Measurements from ENCODE around the gene COA4.

COA4 gene

DNA sequence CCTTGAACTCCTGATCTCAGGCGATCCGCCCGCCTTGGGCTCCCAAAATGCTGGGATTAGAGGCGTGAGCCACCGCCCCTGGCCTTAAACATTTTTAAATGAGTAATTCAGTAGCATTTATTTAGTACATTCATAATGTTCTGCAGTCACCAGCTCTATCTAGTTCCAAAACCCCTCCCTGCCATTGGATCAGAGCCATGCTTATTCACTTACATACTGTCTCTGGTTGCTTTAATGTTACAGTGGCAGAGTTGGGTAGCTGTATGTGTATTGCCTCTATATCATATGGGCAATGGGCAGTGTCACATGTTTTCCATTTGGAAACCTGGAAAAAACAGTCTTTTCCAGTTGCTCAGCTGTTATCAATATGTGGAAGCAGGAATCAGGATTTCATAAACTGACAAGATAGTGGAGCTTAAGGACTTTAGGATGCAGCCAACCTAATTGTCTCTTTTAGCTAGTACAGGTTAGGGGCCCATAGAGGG is 10.5 kb downstream of the COA4 start:
- DNase-seq (ENCODE audit: low read depth) = no peak

DNA sequence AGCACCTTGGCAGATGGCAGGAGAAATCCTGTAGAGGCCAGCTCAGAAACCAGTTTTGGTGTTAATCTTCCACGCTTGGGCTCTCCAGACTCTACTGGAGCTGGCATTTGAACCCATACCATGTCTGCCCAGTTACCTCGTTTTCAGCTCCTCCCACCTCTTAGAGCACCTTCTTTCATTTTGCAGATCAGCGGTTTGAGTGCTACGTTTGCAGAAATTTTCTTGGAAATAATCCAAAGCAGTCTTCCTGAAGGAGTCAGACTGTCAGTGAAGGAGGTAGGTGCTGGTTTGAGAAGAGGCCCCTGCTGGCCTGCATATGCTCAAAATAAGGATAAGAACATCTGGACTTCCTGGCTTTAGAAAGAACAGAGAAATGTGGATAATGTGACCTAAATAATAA is 13.7 kb downstream of the COA4 start:
- DNase-seq (ENCODE audit: low read depth) = no peak

DNA sequence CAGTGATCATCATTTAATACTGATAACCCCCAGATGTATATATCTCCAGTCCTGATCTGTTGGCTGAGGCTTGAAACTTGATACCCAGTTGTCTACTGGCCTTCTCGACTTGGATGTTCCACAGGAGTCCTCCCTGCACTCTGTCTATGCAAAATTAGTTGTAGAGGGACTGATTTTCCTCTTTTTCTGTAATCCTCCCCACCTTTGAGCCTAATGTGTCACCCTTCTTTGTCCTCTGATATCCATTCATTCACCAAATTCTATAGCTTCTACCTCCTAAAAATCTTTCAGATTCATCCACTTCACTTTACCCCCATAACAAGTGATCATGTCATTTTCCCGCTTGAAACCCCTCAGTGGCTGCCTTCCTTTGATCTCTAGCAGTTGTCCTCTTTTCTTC is 16.4 kb downstream of the COA4 start:
- no peak for DNase-seq (ENCODE audit: low read depth)

DNA sequence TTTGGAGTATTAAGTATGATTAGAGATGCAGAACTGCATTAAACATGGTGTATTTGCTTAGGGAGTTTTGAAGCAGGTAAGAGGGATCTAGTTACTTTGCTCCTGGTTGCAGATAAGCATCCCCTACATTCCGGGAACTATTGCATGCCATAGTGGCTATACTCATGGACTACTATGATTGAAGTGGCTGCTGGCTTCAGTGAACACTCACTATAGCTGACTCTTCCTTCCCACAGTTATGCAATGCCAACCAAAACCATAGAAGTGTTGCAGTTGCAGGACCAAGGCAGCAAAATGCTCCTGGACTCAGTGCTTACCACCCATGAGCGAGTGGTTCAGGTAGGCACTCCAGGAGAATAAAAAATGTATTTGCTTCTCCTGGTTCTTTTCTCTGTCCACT is 17.0 kb downstream of the COA4 start:
- no peak for DNase-seq (ENCODE audit: low read depth)

DNA sequence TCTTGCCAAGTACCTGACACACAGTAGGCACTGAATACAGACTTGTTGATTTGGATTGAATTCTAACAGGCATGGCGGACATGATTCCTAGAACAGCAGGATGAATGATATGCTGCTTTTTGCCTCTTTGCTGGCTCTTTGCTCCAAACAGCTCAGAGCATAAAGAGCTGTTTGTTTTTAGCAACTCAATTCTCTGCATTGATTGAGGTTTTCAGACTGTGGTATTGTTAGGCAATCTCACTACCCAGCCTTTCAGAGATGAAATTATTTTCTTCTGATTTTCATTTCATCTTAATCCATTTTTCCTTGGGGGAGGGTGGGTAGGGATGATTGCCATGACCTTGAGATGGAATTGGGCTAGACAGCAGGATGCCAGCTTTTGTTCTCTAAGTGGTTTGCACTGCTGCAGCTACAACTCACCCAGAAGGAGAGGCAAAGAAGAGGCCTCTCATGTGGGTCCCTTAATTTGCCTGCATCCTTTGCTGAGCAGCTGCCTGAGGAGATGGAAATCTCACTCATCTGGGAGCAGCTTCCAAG is 20.5 kb downstream of the COA4 start:
- DNase-seq (ENCODE audit: low read depth) = no peak

DNA sequence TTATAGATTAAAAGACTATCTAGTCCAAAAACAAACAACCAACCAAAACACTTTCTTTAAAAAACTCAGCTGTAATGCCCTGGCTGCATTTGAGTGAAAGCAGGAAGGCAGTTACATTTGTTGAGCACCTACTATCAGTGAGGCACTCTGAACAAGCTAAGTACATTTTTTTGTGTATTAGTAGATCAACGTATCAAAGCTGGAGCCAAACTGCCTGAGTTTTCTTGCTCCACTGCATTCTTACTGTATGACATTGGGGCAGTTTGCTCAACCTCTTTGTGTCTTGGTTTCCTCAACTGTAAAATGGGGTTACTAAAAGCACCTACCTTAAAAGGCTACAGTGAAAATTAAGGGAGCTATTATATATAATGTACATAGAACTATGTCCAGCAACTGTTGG is 22.0 kb downstream of the COA4 start:
- no peak for DNase-seq (ENCODE audit: low read depth)

DNA sequence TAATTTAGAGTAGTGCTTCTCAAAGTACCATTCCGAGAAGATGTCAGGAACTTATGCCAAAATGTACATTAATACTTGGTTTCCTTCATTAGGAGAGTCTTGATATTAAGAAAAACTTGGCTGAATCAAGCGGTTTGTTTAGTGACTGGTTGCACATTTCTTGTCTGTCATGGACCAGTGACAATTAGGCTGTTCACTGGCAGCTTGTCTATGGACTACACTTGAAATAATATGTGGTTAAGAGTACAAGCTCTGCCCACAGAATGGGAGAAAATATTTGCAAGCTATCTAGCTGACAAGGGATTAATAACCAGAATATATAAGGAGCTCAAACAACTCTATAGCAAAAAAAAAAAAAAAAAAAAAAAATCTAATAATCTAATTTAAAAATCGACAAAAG is 24.6 kb downstream of the COA4 start:
- no peak for DNase-seq (ENCODE audit: low read depth)

DNA sequence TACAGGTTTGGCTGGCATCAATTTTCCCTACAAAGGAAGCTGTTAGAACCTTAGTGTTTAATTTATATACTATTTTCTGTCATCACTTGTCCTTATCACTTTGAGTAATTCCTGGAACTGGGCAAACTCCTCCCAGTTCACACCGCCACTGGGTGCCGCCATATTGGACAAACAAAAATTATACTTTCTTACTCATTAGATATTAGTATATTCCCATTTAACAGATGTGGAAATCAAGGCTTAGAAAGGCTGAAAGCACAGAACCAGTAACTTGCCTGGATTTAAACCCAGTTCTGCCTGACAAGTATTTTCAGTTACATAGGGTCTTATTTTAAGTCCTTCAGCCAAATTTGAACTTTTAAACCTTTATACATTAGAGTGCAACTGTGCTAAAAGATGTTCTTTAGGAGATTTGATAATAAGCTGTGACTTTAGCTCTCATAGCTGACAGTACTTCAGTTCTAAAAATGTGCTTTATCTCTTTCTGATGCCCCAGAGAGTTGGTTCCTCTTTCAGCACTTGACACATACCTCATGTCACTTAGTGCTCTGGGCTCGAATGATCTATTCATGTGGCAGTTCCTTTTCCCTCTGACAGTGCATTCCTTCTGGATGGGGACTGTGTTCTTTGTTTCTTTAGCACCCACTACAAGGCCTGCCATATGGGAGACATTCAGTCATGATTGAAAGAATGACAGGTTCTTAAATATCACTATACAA is 25.4 kb downstream of the COA4 start:
- no peak for DNase-seq (ENCODE audit: low read depth)

DNA sequence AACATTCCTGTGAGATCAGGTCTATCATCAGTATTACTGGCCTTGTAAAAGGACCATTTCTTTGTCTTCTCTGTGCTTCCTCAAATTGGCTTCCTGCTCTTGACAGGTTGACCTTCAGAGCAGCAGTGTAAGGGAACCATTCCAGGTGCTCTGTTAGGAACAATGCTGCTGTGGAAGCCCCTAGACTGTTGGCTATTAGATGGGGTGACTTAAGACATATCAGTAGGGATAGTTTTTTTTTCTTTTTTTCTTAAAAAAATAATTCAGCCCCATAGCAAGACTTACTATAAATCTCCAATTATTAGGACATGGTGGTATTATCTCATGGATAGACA is 37.6 kb downstream of the COA4 start:
- no peak for DNase-seq (ENCODE audit: low read depth)

DNA sequence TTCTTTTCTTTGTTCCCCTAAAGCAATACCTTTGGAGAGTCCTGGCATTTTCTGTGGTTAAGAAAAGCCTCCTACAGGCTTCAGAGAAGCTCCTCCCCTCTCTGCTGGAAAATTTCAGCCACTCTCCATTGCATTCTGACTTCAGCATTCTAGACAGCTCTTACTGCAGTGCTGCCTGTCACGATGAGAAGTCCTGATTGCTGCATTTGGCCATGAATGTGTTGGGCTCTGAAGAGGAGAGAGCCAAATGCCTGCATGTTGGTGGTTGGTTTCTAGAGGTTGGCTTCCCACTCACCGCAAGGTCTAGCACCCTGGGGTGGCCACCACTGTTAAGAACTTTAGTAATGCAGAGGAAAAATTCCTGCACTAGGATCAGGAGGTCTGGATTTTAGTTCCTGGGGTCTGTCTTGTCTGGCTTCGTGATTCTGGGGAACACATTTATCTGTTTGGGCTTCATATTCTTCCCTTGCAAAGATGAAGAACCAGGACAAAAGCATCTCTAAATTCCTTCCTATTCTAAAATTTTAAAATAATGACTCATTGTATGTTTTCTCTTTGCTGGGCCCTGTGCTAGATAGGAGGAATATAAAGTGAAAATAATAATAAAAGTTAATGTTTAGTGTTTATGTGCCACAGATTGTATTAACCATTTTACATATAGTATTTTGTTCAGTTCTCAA is 38.1 kb downstream of the COA4 start:
- no peak for DNase-seq (ENCODE audit: low read depth)

DNA sequence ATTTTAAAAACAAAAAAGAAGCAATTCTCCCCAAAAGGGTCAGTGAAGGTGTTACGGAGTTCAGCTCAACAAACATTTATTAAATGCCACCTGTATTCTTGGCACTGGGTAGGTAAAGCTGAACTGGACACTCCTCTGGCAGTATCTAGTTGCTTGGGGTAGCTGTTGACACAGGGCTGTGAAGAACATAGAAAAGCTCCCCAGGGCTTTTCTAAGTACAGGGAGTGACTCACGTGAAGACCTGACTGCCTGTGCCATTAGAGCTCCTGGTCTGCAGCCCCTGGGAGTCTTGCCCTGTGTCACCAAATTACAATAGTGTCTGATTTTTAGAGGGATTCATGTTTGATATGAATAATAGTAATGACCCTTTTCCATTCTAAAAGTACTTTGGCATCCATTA is 43.6 kb downstream of the COA4 start:
- DNase-seq (ENCODE audit: low read depth) = no peak

DNA sequence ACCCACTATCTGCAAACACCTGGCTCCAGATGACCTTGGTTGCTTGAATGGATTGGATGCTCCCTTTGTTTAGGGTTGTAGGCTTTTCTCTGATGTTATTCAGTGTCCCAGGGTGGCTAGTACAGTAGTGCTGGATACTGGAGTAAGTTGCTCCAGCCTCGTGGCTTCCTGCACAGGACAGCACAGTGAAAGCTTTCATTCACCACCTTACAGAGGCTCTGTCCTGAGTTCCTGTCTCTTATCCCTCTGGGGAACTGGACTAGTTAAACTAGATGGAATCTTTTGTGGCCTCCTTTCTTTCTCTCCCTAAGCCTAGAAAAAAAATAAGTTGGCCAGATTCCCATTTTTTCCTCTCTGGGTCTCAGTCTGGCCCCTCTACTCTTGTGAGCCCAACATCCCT is 46.4 kb downstream of the COA4 start:
- no peak for DNase-seq (ENCODE audit: low read depth)
